ENCODE data around the gene CRELD2. TPM values are rescaled to one million over a fixed set of nuclear protein-coding genes. Genes with fewer than 3 reads are reported as not detected.

Gene CRELD2
- total and polyA plus RNA-seq, 2 of the 13 experiments (the other 11 are each of a cell fraction or from before 2014, with no cell fraction given), result 17.2 to 44.7 TPM

DNA sequence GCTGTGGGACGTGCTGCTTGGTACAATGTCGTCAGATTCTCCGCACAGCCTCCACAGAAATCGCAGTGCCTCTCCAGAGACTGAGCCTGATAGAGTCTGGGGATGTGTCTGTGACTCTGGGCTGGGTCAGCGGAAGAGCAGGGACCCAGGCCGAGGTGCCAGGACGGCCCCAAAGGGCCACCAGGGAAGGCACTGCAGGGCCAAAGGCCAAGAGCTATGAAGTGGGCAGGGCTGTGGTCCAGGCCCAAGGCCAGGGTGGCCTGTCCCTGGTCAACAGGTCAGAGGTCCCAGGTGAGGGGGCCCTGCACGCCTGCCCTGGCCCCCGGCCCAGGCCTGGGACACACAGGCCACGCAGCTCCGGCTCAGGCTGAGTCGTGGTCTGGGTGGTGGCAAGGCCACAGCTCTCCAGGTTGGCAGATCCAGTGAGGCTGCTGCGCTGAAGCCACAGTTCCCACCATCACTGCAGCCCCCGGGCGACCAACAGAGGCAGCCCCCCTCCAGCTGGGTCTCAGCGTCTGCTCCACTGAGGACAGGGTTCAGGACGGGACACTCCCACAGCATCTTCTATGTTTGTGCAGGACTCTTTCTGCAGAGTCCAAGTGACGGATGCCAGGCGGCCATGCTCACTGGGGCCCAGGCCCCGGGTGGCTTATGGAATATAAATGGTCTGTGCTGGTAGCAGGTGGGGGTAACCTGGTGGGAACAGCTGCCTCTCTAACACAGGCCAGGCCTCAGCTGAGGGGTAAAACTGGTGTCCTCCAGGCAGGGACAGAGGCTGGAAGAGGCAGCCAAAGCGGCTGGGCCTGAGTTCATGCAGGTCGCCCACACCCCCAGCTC lies 37.4 kb downstream of the CRELD2 start (continued):
- TF ChIP-seq RFXAP (CRISPR knock-in tag; IDR thresholded peaks at IDR 0.05; ENCODE audit: borderline replicate concordance), result peak; percentile 61; the same call in 1 of the 2 replicates
- peak; percentile 31; the same call in 1 of the 2 replicates for TF ChIP-seq ZNF331 (CRISPR knock-in tag; IDR thresholded peaks at IDR 0.05)
- TF ChIP-seq BCL6 (CRISPR knock-in tag; IDR thresholded peaks at IDR 0.05), result peak; percentile 57
- TF ChIP-seq, protein P1, sequence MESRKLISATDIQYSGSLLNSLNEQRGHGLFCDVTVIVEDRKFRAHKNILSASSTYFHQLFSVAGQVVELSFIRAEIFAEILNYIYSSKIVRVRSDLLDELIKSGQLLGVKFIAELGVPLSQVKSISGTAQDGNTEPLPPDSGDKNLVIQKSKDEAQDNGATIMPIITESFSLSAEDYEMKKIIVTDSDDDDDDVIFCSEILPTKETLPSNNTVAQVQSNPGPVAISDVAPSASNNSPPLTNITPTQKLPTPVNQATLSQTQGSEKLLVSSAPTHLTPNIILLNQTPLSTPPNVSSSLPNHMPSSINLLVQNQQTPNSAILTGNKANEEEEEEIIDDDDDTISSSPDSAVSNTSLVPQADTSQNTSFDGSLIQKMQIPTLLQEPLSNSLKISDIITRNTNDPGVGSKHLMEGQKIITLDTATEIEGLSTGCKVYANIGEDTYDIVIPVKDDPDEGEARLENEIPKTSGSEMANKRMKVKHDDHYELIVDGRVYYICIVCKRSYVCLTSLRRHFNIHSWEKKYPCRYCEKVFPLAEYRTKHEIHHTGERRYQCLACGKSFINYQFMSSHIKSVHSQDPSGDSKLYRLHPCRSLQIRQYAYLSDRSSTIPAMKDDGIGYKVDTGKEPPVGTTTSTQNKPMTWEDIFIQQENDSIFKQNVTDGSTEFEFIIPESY (CRISPR knock-in tag; IDR thresholded peaks at IDR 0.05), result peak; percentile 73; the same call in 1 of the 2 replicates
- TF ChIP-seq NKX3-1 (CRISPR knock-in tag; IDR thresholded peaks at IDR 0.05), result no peak
- TF ChIP-seq, protein P2, sequence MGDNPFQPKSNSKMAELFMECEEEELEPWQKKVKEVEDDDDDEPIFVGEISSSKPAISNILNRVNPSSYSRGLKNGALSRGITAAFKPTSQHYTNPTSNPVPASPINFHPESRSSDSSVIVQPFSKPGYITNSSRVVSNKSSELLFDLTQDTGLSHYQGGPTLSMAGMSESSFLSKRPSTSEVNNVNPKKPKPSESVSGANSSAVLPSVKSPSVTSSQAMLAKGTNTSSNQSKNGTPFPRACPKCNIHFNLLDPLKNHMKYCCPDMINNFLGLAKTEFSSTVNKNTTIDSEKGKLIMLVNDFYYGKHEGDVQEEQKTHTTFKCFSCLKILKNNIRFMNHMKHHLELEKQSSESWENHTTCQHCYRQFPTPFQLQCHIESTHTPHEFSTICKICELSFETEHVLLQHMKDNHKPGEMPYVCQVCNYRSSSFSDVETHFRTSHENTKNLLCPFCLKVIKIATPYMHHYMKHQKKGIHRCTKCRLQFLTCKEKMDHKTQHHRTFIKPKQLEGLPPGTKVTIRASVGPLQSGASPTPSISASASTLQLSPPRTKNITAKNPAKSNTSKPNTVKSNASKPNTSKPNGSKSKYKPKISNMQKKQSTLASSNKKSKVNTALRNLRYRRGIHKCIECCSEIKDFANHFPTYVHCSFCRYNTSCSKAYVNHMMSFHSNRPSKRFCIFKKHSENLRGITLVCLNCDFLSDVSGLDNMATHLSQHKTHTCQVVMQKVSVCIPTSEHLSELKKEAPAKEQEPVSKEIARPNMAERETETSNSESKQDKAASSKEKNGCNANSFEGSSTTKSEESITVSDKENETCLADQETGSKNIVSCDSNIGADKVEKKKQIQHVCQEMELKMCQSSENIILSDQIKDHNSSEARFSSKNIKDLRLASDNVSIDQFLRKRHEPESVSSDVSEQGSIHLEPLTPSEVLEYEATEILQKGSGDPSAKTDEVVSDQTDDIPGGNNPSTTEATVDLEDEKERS (CRISPR knock-in tag; IDR thresholded peaks at IDR 0.05), result 0 out of 2 replicates have a peak, but pooled peaks have one; percentile 35
- TF ChIP-seq, protein P3, sequence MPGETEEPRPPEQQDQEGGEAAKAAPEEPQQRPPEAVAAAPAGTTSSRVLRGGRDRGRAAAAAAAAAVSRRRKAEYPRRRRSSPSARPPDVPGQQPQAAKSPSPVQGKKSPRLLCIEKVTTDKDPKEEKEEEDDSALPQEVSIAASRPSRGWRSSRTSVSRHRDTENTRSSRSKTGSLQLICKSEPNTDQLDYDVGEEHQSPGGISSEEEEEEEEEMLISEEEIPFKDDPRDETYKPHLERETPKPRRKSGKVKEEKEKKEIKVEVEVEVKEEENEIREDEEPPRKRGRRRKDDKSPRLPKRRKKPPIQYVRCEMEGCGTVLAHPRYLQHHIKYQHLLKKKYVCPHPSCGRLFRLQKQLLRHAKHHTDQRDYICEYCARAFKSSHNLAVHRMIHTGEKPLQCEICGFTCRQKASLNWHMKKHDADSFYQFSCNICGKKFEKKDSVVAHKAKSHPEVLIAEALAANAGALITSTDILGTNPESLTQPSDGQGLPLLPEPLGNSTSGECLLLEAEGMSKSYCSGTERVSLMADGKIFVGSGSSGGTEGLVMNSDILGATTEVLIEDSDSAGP (CRISPR knock-in tag; IDR thresholded peaks at IDR 0.05; ENCODE audit: borderline replicate concordance), result no peak; the same call in 1 of the 2 replicates
- no peak for TF ChIP-seq WIZ (CRISPR knock-in tag; IDR thresholded peaks at IDR 0.05)
- TF ChIP-seq MAZ (IDR thresholded peaks at IDR 0.05; ENCODE audit: borderline replicate concordance, low read depth, low read length), result no peak
- TF ChIP-seq MAZ (CRISPR knock-in tag; IDR thresholded peaks at IDR 0.05; ENCODE audit: low read depth), result peak; percentile 49; the same call in 1 of the 2 replicates
- no peak for TF ChIP-seq JUND (CRISPR knock-in tag; IDR thresholded peaks at IDR 0.05)
- 0 out of 2 replicates have a peak, but pooled peaks have one; percentile 26 for TF ChIP-seq ZFP36L1 (CRISPR knock-in tag; IDR thresholded peaks at IDR 0.05)
- peak; percentile 46; the same call in 1 of the 2 replicates for TF ChIP-seq ZBTB3 (CRISPR knock-in tag; IDR thresholded peaks at IDR 0.05; ENCODE audit: borderline replicate concordance, low read depth)
- TF ChIP-seq, protein P4, sequence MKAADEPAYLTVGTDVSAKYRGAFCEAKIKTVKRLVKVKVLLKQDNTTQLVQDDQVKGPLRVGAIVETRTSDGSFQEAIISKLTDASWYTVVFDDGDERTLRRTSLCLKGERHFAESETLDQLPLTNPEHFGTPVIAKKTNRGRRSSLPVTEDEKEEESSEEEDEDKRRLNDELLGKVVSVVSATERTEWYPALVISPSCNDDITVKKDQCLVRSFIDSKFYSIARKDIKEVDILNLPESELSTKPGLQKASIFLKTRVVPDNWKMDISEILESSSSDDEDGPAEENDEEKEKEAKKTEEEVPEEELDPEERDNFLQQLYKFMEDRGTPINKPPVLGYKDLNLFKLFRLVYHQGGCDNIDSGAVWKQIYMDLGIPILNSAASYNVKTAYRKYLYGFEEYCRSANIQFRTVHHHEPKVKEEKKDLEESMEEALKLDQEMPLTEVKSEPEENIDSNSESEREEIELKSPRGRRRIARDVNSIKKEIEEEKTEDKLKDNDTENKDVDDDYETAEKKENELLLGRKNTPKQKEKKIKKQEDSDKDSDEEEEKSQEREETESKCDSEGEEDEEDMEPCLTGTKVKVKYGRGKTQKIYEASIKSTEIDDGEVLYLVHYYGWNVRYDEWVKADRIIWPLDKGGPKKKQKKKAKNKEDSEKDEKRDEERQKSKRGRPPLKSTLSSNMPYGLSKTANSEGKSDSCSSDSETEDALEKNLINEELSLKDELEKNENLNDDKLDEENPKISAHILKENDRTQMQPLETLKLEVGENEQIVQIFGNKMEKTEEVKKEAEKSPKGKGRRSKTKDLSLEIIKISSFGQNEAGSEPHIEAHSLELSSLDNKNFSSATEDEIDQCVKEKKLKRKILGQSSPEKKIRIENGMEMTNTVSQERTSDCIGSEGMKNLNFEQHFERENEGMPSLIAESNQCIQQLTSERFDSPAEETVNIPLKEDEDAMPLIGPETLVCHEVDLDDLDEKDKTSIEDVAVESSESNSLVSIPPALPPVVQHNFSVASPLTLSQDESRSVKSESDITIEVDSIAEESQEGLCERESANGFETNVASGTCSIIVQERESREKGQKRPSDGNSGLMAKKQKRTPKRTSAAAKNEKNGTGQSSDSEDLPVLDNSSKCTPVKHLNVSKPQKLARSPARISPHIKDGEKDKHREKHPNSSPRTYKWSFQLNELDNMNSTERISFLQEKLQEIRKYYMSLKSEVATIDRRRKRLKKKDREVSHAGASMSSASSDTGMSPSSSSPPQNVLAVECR (CRISPR knock-in tag; IDR thresholded peaks at IDR 0.05; ENCODE audit: borderline replicate concordance), result peak; percentile 63; the same call in 1 of the 2 replicates
- 0 out of 2 replicates have a peak, but pooled peaks have one; percentile 22 for TF ChIP-seq TGIF2 (CRISPR knock-in tag; IDR thresholded peaks at IDR 0.05)
- no peak for TF ChIP-seq CBX2 (IDR thresholded peaks at IDR 0.05; ENCODE audit: low read depth, low read length)
- TF ChIP-seq CBX2 (CRISPR knock-in tag; IDR thresholded peaks at IDR 0.05; ENCODE audit: low read depth), result peak; percentile 80; the same call in 1 of the 2 replicates

Data from HepG2 (cell line).